Caco-2 (cell line): ENCODE results near the gene ANO4. TPM values are rescaled to one million over a fixed set of nuclear protein-coding genes. Genes with fewer than 3 reads are reported as not detected.

Experiments
- BruUV-seq: library from RNA; stranded (reverse); fragments of 400-500 nt; replicated peaks from 2 replicates; lab custom pipeline; 2021; lab: Mats Ljungman, UMichigan
- CTCF ChIA-PET: fragments of 300-600 bp; sonication (Branson Sonifier 250); formaldehyde crosslinking; loops from one replicate; lab custom pipeline; 2022; ENCODE audit warnings: antibody characterized with exemption; lab: Charles Lee
- POLR2A ChIA-PET: fragments of 300-600 bp; sonication (Branson Sonifier 250); formaldehyde crosslinking; loops from one replicate; lab custom pipeline; 2022; ENCODE audit warnings: antibody characterized with exemption; lab: Charles Lee
- DNase-seq, 2 experiments: peaks; one replicate each; pipeline versions ENCODE4 v3.0.0 to v3.0.0-alpha.2; 2020 to 2022
- H3K27me3 ChIP-seq: replicated peaks from 2 replicates; pipeline ENCODE4 v1.6.0; 2011; ENCODE audit warnings: low read length; ENCODE audit not compliant: control insufficient read depth, insufficient read depth
- H3K36me3 ChIP-seq: 2 replicates; pipeline ENCODE4 v1.5.1; 2011; ENCODE audit warnings: low read length; ENCODE audit not compliant: control insufficient read depth, insufficient read depth
- H3K4me1 ChIP-seq: fragments of 250-450 bp; sonication (Bioruptor Pico); 2 replicates; pipeline ENCODE4 v1.5.1; 2020; ENCODE audit warnings: mild to moderate bottlenecking
- H3K4me3 ChIP-seq: 2 replicates; pipeline ENCODE4 v1.5.1; 2011; ENCODE audit warnings: low read depth, mild to moderate bottlenecking, control low read depth, low read length
- H3K9me3 ChIP-seq: fragments of 250-450 bp; sonication (Bioruptor Pico); 2 replicates; pipeline ENCODE4 v1.5.1; 2020; ENCODE audit warnings: mild to moderate bottlenecking, moderate library complexity
- H3K27ac Mint-ChIP-seq: one replicate; pipeline ENCODE4 v1.8.0; 2022; ENCODE audit warnings: mixed read lengths; ENCODE audit not compliant: unreplicated experiment
- H3K27me3 Mint-ChIP-seq: one replicate; pipeline ENCODE4 v1.8.0; 2022; ENCODE audit warnings: mixed read lengths; ENCODE audit not compliant: insufficient read depth, unreplicated experiment
- H3K36me3 Mint-ChIP-seq: one replicate; pipeline ENCODE4 v1.8.0; 2022; ENCODE audit warnings: mild to moderate bottlenecking, mixed read lengths; ENCODE audit not compliant: insufficient read depth, unreplicated experiment
- H3K4me1 Mint-ChIP-seq: one replicate; pipeline ENCODE4 v1.8.0; 2022; ENCODE audit warnings: low read depth, mixed read lengths; ENCODE audit not compliant: unreplicated experiment
- H3K4me3 Mint-ChIP-seq: one replicate; pipeline ENCODE4 v1.8.0; 2022; ENCODE audit warnings: mild to moderate bottlenecking, moderate library complexity, mixed read lengths; ENCODE audit not compliant: unreplicated experiment
- H3K9me3 Mint-ChIP-seq: one replicate; pipeline ENCODE4 v1.8.0; 2022; ENCODE audit warnings: mixed read lengths; ENCODE audit not compliant: unreplicated experiment
- CTCF ChIP-seq, 2 experiments: fragments of 200-600 bp in 1 of 2; IDR thresholded peaks; 1 replicate in 1 of 2; 2 replicates in 1 of 2; pipeline versions ENCODE4 v1.5.1 to v1.8.0; 2011 to 2022; ENCODE audit warnings: antibody characterized with exemption in 1 of 2, control low read depth in 1 of 2, inconsistent platforms in 1 of 2, low read depth in 1 of 2, low read length in 1 of 2, mild to moderate bottlenecking in 1 of 2, moderate library complexity in 1 of 2; ENCODE audit not compliant: insufficient read depth in 1 of 2, severe bottlenecking in 1 of 2, unreplicated experiment in 1 of 2
- intact Hi-C: fragments of 100-400 bp; cut with micrococcal nuclease; formaldehyde crosslinking; loops from one replicate; pipeline ENCODE4 v1.10.0; 2022; ENCODE audit not compliant: unreplicated experiment
- total RNA-seq: library from RNA; stranded (reverse); gene quantifications from 2 replicates; pipeline ENCODE4 v1.2.3, GENCODE V29; 2022

The ANO4 gene
- total RNA-seq, 1 experiment from 2014 or later = 0.09 TPM

- TF ChIP-seq CTCF (IDR thresholded peaks at IDR 0.05; ENCODE audit: insufficient read depth in 1 of 2, low read depth in 1 of 2, low read length in 1 of 2, severe bottlenecking in 1 of 2, unreplicated experiment in 1 of 2) = no peak
- BruUV-seq = no TSS peak
- DNase-seq = no peak
- ChIA-PET POLR2A (no interaction called here), CTCF (no interaction called here)
- no peaks in the 10 kb centered on the region for H3K9me3 ChIP-seq
- no peaks in the 10 kb centered on the region for H3K36me3 ChIP-seq
- intact Hi-C loops = no loop called here
- Mint-ChIP-seq H3K4me3 (no peak overlapping the region), H3K9me3 (no peaks in the 10 kb centered on the region), H3K27me3 (peaks cover 14% of the 10 kb centered on the region), H3K4me1 (no peaks in the 10 kb centered on the region), H3K27ac (no peak overlapping the region), H3K36me3 (no peaks in the 10 kb centered on the region)
- no peaks in the 10 kb centered on the region for H3K27me3 ChIP-seq
- H3K4me3 ChIP-seq = no peak overlapping the region
- H3K4me1 ChIP-seq = no peaks in the 10 kb centered on the region
Observed at GRCh38 chr12:100964028-100964427, 169.5 kb downstream of the ANO4 start.

GRCh38 chr12:100967189-100967588 is 172.6 kb downstream of the ANO4 start:
- H3K4me1 Mint-ChIP-seq = no peaks in the 10 kb centered on the region
- Histone ChIP-seq H3K4me3 (no peak overlapping the region), H3K27me3 (no peaks in the 10 kb centered on the region), H3K36me3 (no peaks in the 10 kb centered on the region), H3K9me3 (no peaks in the 10 kb centered on the region), H3K4me1 (no peaks in the 10 kb centered on the region)
- no peak overlapping the region for H3K4me3 Mint-ChIP-seq
- no peak for DNase-seq
- H3K27me3 Mint-ChIP-seq = peaks cover 13% of the 10 kb centered on the region
- CTCF ChIA-PET = no interaction called here
- no TSS peak for BruUV-seq
- no peaks in the 10 kb centered on the region for H3K36me3 Mint-ChIP-seq
- no peaks in the 10 kb centered on the region for H3K9me3 Mint-ChIP-seq
- TF ChIP-seq CTCF (IDR thresholded peaks at IDR 0.05; ENCODE audit: insufficient read depth in 1 of 2, low read depth in 1 of 2, low read length in 1 of 2, severe bottlenecking in 1 of 2, unreplicated experiment in 1 of 2) = no peak
- POLR2A ChIA-PET = no interaction called here
- H3K27ac Mint-ChIP-seq = no peak overlapping the region
- intact Hi-C loops = no loop called here

GRCh38 chr12:100970894-100971293 is 176.3 kb downstream of the ANO4 start:
- Mint-ChIP-seq H3K4me1 (no peaks in the 10 kb centered on the region), H3K27ac (no peak overlapping the region), H3K9me3 (no peaks in the 10 kb centered on the region), H3K36me3 (no peaks in the 10 kb centered on the region), H3K4me3 (no peak overlapping the region), H3K27me3 (peaks cover 12% of the 10 kb centered on the region)
- CTCF ChIA-PET = no interaction called here
- intact Hi-C loops = no loop called here
- DNase-seq = no peak
- H3K4me1 ChIP-seq = no peaks in the 10 kb centered on the region
- no peaks in the 10 kb centered on the region for H3K9me3 ChIP-seq
- H3K4me3 ChIP-seq = no peak overlapping the region
- POLR2A ChIA-PET = no interaction called here
- BruUV-seq = no TSS peak
- H3K27me3 ChIP-seq = no peaks in the 10 kb centered on the region
- no peak for TF ChIP-seq CTCF (IDR thresholded peaks at IDR 0.05; ENCODE audit: insufficient read depth in 1 of 2, low read depth in 1 of 2, low read length in 1 of 2, severe bottlenecking in 1 of 2, unreplicated experiment in 1 of 2)
- no peaks in the 10 kb centered on the region for H3K36me3 ChIP-seq
